Prostate gland (tissue), 2 donors: ENCODE results near the gene CDCA3.

Experiments
- CTCF ChIP-seq, 4 experiments: fragments of 200-600 bp in 2 of 4; fragments of 450-650 bp in 2 of 4; sonication (generic) in 2 of 4; IDR thresholded peaks; 1 replicate in 3 of 4; 2 replicates in 1 of 4; pipeline ENCODE4 v1.5.1; 2016 to 2019; ENCODE audit warnings: antibody characterized with exemption in 4 of 4, mild to moderate bottlenecking in 2 of 4, moderate library complexity in 2 of 4
- POLR2A ChIP-seq: fragments of 450-650 bp; IDR thresholded peaks from one replicate; pipeline ENCODE4 v1.6.1; 2016; ENCODE audit warnings: antibody characterized with exemption, mild to moderate bottlenecking
- POLR2AphosphoS5 ChIP-seq: sonication (generic); formaldehyde crosslinking; IDR thresholded peaks from one replicate; pipeline ENCODE4 v1.6.1; 2017; ENCODE audit warnings: antibody characterized with exemption

- TF ChIP-seq CTCF (IDR thresholded peaks at IDR 0.05) = no peak
- TF ChIP-seq POLR2A = no peak
- TF ChIP-seq POLR2AphosphoS5 = no peak
Observed at GRCh38 chr12:6896846-6897435, 45.9 kb upstream of the CDCA3 start.
